HG03135 (cell line): Measurements from ENCODE around the gene ZHX3.

ENCODE experiments used
- ATAC-seq: cut with Tn5 transposase; IDR thresholded peaks from one replicate; pipeline ENCODE4 v1.9.1; 2021; ENCODE audit warnings: mild to moderate bottlenecking, moderate library complexity; ENCODE audit not compliant: unreplicated experiment

Gene ZHX3

DNA sequence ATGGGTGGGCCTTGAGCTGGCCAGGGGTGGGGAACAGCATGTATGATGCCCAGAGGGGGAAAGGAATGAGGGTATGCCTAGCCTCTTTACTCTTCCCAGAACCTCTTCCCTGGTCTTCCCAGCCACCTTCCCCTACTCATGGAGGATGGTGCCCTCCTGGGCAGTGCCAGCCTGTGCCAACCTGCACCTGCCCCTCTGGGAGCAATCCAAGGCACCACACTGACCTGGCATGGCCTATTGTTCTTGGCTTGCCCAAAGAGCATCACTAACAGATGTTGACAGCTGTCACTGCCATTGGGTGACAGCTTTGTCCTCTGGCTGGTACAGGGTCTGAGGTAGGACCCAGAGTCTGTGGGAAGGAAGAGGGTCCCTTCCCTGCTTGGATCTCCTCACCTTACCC lies 36.0 kb upstream of the ZHX3 start:
- no peak for ATAC-seq

DNA sequence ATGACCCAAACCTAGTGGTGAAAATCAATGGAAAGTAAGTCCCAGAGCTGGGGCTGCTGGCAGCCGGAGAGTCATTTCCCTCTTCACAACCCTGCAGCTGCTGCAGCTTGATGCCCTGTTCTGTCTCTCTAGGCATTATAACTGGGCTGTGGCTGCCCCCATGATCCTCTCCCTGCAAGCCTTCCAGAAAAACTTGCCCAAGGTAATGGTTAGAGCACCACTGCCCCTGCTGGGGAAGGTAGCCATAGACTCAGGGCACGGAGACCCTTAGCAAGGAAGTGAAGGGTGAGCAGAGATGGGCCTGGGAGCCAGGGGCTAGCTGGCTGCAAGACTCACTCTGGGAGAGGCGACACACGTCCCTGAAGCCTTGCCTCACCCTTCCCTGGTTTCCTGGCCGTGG lies 35.1 kb upstream of the ZHX3 start:
- no peak for ATAC-seq

DNA sequence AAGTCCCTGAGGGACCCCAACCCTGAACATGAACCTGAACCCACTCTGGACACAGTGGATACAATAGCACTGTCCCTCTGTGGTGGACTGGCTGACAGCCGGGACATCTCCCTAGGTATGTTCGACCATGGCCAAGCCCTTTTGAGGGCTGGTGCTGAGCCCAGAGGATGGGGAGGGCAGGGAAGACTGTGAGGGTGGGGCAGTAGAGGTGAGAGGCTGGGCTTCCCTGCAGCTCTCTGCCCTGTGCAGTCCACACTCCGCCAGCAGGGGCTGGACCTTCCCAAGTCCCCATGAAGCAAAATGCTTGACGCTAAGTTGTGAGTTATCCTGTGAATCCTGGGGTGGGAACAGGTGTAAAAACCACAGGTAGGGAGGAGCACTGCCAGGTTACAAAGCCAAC lies 34.6 kb upstream of the ZHX3 start:
- ATAC-seq, result no peak

DNA sequence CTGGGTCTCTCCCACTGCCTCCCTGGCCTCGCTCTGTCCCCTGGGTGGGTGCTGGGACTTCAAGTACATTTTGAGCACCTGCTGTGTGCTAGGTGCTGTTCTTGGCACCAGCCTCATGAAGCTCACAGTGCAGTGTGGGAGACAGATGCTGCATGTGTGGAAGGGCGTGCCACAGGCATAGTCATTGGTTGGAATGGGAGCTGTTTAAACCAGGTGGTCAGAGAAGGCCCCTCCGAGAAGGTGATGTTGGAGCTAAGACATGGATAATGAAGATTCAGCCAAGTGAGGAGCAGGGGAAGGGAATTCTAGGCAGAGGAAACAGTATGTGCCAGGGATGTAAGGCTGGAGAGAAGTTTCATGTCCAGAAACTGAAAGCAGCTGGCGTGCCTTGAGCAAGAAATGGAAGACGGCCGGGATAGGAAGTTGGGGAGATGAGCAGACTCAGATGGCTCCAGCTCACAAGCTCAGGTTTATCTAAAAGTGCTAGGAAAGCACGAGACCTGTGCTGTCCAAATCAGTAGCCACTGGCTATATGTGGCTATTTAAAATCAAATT lies 33.0 kb upstream of the ZHX3 start:
- no peak for ATAC-seq

DNA sequence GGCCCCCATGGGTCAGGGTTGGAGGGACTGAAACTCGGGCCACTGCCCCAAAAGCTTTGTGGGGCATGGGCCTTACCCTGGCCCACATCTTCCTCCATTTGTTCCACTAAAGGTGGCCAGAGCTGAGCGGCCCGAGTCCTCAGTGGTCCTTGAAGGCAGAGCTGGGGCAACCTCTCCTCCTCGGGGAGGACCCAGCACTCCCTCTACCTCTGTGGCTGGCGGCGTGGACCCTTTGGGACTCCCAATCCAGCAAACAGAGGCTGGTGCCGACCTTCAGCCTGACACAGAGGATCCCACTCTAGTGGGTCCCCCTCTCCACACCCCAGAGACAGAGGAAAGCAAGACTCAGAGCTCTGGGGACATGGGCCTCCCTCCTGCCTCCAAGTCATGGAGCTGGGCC lies 32.4 kb upstream of the ZHX3 start:
- no peak for ATAC-seq

DNA sequence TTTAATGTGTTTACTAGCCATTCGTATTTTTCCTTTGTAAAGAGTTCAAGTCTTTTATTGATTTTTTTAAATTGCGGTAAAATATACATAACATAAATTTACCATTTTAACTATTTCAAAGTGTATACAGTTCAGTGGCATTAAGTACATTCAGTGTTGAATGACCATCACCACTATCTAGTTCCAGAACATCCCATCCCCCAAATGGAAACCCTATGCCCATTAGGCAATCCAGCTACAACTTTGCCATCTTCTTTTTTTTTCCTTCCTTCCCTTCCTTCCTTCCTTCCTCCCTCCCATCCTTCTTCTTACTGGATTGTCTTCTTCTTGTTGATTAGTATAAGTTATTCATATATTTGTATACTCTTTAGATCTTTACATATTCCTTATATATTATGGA lies 31.7 kb upstream of the ZHX3 start:
- ATAC-seq, result no peak

DNA sequence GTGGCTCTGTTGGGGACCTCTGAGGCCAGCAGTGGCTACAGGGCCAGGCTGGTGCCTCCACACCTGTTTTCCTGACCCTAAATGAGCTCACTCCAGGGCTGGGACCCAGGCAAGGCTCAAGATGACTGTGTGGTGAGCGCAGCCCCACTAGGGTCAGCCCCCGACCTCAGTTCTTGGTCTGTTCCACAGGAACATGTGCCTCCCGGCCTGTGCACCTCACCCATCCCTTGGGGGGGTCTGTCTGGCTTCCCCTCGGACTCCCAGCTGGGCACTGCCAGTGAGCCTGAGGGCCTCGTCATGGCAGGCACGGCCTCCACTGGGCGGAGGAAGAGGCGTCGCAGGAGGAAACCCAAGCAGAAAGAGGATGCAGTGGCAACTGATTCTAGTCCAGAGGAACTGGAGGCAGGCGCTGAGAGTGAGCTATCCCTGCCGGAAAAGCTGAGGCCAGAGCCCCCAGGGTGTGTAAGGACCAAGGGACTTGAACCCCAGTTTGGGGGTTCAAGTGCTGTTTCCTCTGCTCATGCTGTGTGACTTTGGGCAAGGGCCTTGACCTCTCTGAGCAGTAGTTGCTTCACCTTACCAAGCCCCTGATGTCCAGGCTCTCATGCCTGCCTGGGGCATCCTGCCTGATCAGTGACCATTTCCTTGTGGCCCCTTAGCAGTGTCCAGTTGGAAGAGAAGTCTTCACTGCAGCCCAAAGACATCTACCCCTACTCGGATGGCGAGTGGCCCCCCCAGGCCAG lies 31.1 kb upstream of the ZHX3 start:
- no peak for ATAC-seq

DNA sequence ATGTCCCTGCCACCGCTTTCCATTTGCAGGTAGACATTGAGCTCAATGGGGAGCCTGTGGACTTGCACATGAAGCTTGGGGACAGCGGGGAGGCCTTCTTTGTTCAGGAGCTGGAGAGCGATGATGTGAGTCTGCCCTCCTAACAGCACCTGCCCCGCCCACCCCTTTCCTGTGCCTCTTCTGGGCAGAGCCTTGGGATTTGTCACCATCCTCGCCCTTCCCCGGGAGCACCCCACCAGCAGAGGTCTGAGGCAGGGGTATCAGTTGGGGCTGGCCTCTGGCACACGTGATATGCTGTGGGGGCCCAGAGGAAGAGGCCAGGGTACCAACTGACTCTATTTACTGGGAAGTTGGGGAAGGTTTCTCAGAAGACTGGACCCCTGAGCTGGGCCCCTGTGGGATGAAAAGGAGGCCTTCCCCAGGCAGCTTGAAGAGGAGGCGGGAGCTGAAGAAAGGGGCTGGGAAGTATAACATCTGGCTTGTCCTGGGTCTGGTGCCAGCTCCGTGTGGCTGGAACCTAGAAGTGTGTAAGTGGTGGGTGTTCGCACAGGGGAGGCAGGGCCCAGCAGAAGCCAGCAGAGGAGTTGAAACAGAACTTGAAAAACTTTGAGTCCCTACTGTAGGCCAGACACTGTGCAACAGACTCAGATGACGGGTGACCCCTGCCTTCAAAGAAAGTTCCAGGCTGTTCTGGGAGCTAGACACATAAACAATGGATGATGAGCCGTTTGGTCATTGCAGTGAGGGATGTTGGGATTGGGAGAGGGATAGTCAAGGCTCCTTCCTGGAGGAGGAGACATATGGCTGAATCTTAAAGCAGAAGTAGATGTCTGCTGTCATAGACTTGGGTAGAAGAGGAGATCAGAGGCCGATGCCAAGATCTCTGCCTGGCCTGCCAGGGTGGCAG lies 30.2 kb upstream of the ZHX3 start:
- no peak for ATAC-seq

DNA sequence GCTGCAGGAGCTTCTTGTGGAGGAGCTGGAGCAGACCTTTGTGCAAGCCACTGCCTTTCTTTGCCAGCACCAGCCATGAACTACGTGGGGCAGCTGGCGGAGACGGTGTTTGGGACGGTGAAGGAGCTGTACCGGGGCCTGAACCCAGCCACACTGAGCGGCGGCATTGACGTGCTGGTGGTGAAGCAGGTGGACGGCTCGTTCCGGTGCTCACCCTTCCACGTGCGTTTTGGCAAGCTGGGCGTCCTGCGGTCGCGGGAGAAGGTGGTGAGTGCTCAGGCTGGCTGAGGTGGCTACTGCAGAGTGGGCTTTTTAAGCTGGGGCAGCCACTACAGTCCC lies 28.2 kb upstream of the ZHX3 start:
- no peak for ATAC-seq

DNA sequence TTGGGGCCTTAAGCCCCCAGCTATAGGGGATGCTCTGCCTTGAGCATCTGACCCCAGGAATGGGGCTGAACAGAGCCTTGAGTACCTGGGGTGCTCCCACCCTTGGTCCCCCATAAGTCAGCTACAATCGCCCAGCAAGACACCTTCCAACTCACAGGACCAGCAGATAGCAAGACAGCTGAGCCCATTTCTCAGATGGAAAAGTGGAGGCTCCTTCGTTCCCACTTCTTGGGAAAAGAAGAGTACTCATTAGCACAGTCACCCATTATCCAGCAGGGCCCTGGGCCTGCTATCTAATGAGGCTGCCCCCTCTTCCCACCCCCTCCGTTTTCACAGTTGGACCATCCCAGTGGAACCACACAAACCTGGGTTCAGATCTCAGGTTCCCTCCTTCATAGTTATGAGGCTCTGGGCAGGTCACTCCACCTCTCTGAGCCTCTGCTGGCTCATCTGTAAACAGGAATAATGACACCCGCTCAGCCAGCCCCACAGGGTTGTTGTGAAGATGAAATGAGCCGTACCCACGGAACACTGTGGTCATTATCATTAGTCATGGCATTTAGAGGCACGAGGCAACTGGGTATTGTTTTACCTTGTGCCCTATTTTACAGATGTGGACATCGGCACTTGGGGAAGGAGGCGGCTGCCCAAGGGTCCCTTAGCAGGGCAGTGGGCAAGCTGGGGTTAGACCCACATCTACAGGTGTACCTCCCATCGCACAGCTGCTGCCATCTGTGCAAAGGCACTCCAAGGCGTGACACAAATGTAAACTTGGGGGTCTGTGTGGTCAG lies 27.6 kb upstream of the ZHX3 start:
- ATAC-seq, result no peak

DNA sequence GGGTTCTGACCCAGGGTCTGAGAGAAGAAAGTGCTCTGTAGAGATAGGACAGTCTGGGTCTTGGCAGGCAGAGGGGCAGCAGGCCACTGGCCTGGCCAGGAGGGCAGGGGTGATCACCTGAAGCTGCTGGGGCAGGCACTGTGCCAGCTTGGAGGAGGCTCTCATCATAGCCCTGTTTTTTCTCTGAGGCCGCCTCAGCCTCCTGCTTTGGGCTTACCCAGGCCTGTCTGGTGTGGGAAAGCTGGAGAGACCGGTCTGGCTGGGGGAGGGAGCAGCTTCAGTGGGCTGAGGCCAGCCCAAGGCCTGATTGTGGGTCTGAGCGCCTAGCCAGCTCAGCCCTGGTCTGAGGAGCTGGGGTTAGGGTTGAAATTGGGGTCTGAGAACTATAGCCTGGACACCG lies 26.9 kb upstream of the ZHX3 start:
- ATAC-seq, result no peak

DNA sequence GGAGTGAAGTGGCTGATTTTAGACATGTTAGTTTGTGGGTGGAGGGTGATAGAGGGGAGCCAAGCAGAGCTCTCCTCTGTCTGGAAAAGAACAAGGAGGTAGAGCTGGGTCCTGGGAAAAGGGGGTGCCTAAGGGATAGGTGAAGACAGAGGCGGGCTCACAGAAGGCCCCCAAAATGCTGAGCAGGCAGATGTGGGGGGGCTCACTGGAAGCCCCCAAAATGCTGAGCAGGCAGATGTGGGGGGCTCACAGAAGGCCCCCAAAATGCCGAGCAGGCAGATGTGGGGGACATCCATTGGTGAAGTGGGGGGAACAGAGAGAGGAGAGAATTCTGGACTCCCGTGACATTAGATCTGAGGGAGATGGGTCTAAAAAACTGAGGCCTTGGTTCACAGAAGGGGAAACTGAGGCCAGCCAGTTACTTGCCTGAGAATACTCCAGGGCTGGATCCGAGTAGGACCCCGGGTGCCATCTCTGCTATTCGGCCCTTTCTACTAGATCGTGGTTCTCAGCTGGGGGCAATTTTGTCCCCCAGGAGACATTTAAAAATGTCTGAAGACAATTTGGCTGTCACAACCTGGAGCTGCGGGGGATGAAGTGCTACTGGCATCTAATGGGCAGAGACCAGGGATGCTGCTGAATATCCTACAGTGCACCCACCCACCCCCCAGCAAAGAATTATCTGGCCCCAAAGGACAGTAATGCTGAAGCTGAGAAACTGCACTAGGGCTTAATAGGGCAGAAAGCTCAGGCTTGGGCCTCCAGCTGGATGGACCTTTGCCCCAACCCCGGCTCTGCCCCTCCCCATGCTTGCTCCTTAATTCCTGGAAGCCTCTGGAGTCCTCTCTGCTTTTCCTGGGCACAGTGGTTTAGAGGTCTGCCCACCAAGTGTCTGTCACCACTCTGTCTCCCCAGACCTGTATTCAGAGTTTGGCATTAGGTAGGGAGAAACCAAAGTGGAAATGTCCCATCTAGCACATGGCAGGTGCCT lies 25.2 kb upstream of the ZHX3 start:
- no peak for ATAC-seq

DNA sequence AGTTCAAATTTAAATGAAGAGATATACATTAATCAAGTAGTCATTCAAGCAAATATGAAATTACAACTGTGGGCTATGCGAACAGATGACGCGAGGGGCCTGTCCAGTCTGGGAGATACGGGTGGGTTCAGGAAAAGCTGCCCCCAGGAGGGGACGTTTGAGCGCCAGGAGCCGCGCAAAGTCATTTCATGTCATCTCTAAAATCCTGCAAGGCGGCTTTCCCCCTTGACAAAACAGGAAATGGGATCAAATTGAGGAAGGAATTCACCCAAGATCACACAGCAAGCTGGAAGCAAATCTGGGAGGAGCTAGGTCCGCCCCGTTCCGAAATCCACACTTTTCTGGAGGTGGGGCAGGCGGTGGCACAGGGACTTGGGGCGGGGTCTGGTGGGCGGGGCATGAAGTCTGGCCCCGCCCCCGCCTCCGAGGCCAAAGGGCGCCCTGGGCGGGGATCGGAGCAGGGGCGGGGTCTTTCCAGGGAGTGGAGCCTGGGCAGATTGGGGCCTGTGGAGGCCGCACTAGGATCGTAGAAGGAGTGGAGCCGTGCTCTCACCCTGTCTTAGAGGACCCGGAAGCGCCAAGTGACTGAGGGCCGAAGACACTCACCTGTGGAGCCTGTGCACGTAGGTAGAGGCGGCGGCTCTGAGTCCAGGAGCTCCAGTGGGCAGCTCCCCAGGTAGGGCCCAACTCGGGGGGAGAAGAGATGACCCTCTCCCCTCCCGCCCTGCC lies 23.0 kb upstream of the ZHX3 start, which contains the start of gene LPIN3:
LPIN3 (plus strand) TSS at position 495 of the 729 bp plus-strand sequence. CDS start 4,983 bp downstream, outside the sequence.
- no peak for ATAC-seq

DNA sequence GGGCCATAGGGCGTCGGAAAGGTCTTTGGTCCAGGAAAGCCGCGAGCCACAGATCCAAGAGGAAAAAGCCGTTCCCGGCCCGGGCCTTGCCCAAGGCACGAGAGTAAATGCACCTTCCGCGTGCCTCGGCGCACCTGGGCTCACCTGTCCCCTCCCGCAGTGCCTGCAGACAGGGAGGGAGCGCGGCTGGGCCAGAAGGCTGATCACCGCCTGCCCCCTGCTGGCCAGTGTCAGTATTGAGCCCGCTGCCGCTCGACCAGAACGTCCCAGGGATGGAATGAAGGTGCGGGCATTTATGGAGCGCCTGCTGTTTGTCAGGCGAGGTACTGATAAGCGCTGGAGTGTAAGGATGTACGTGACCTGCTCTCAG lies 22.4 kb upstream of the ZHX3 start:
- no peak for ATAC-seq

DNA sequence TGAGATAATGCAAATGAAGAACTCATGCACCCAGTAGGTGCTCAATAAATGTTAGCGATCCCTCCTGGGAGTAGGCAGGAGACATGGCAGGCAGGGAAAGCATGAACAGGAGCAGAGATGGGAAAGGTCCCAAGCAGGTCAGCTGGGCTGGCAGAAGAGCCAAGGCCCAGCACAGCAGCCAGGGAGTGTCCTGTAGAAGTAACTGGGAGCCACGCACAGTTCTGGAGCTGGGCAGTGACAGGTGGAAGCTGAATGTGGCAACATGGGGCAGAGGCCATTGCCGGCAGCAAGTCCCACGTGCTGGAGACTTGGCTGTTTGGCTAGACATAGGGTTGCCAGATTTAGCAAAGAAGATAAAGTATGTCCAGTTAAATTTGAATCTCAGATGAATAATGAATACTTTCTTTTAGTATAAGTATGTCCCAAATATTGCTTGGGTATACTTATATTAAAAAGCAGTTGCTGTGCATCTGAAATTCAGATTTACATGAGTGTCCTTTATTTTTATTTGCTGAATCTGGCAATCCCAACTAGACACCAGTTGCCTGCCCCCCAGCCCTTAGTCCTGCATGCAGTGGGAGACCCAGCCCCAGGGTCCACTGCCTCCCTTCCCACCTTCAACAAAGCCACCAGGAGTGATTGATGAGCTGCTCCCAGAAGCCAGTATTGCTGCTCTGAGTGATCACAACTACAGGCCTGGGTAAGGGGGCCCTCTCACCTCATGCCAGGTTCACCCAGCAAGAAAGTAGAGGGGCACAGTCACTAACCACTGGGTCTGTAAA lies 19.4 kb upstream of the ZHX3 start:
- no peak for ATAC-seq

DNA sequence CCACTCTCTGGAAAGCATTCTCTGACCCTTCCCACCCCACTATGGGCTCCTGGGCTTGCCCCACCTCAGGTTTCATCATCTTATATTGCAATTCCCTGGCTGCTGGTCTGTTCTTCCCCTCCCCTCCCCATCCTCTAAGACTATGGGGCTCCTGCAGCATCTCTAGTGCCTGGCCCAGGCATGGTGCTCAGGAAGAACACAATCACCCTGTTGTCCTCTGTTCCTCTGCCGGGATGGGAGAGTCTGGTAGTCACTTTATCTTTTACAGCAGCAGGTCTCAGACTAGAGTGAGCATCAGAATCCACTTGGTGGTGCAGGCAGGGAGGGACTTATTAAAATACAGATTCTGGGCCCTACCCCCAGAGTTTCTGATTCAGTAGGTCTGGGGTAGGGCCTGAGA lies 18.1 kb upstream of the ZHX3 start:
- no peak for ATAC-seq

DNA sequence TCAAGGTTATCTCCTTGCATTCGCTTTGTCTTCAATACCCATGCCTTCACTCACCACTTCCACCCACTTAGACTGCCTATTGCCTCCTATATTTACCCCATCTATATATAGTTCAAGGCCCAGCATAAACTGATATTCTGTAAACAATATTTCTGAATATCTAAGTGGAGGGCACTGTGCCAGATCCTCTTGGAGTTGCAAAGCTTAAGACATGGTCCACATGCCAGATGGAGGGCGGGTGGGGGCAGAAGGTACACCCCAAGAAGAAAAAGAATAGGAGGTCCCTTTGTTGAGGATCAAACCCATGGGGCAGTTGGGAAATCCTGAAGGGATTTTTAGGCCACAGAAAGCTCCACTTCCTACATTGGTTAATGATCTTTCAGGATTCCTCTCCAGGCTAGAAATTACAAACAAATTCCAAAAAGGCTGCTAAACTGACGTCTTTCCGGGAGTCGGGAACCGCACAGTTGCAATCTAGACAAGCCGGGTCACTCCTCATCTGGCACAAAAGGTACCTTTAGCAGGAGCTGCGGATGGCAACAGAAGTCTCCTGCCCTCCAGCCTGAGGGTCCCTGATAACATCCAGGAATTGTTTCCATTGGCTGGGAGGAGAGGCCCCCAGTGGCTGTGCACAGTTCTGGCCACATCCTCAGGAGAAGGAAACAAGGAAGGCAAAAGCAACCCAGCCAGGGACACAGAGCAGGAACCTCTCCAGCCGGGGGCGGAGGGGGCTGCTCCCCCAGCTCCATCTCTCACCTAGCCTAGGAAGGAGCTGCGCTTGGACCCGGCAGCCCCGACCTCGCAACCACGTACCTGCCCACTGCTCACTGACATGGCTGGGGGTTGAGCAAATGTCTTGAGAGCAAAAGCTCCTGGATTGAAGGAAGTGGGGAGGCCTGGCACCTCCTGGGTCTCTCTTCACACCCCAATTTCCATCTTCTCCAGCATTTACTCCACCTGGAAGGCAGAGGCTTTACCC lies 17.2 kb upstream of the ZHX3 start:
- ATAC-seq, result no peak
